Stimulated activated CD8-positive, alpha-beta memory T cell treated with anti-CD3 and anti-CD28 coated beads, Interleukin-12 subunit alpha, Interleukin-12 subunit beta, amount 100 ng/mL, for 24 hours (primary cell): Measurements from ENCODE around the gene RGMA.

ENCODE experiments used
- DNase-seq: peaks from one replicate; pipeline ENCODE4 v3.0.0-alpha.2; 2020; ENCODE audit errors: extremely low read depth

The RGMA gene

DNA sequence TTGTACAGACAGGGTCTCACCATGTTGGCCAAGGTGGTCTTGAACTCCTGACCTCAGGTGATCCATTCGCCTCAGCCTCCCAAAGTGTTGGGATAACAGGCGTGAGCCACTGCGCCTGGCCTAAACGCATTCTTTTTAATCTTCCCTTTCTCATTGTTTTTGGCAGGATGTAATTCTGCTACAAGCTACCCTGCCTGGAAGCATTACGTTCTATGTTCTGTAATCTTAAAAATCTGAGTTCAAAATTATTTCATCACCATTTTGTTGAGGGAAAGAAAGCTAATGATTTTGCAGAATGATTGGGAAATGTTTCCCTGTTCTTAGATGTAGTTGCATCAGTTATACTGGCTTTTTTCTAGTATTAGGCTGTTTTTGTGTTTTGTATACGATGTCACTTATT lies 71.5 kb downstream of the RGMA start:
- no peak for DNase-seq

DNA sequence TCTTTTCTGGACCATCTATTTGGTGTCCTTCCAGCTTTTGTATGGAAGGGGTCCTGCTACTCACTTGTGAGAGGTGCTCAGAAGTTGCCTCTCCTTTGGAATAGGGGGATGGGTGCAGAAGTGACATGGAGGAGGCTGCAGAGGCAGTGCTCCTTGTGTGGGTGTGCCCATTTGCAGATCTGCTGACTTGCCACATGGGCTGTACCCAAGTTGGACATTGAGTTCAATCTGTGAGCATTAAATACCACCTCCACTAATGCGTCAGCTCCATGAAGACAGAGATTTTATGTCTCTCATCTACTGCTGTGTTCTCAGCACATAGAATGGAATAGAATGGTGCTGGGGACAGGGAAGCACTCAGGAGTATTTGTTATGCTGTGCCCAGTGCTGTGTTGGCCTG lies 76.2 kb downstream of the RGMA start:
- DNase-seq = no peak

DNA sequence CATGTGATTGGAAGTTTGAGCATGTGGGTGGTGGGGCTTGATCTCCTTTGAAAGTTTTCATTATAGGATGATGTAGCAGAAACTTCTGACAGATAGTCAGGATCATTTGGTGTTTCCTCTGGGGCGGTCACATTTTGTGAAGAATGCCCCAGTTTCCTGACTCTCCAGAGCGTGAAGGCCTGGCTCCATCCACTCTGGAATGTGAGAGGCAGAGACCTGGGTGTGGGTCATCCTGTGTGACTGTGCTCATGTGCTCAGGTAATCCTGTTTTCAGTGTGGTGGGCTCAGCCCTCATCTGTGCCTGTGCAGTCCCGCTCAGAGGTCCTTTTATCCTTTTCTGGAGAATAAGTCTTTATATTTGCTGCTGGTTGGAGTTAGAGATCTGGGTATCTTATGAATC lies 81.0 kb downstream of the RGMA start:
- DNase-seq = no peak

DNA sequence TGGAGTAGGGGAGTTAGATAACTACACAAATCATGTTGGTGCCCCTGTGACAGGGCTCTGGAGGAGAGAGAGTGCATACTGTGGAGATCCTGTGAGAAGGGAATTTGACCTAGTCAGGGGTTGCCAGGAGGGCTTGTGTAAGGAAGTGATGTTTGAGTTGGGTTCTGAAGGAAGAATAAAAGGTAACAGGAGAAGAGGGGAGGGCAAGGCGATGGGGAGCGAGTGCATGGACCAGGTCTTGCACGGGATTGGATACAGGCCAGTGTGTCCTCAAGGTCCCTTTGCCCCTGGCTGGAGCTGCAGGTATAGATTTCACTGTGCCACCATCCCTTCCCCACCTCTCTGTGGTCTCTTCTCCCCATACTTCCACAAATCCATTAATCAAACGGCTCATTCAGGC lies 83.9 kb downstream of the RGMA start:
- DNase-seq = no peak

DNA sequence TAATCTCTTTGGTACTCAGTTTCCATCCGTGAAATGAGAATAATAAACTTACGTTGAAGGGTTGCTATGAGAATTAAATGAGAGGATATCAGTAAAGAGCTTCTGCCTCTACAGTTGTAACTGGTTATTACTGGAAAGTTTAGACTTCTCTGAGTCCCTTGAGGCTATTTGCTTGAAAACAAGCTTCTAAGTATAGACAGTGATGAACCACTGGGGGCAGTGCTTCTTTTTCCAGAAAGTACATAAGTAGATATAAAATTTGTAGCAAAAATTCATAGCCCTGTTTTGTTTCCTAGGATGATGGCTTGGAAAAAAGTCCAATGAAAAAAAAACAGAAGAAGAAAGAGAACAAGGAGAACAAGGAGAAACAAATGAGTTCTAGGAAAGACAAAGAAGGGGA lies 87.1 kb downstream of the RGMA start:
- DNase-seq = no peak

DNA sequence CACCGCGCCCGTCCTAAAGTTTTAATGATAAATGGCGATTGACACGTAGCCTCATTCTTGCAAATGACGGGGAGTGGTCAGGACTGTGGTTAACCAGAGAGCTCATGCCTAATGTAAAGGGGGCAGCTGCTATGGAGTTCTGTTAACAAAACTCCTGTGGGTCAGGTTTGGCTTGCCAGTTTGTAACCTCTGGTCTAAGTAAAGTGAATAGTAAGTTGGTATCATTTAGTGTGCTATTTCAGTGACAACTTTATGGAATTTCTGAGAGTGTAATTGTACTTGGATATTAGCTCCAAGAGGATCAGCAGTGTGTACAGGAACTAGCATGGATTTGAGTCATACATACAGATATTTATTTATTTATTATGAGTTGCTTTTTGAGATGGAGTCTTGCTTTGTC lies 87.9 kb downstream of the RGMA start:
- no peak for DNase-seq

DNA sequence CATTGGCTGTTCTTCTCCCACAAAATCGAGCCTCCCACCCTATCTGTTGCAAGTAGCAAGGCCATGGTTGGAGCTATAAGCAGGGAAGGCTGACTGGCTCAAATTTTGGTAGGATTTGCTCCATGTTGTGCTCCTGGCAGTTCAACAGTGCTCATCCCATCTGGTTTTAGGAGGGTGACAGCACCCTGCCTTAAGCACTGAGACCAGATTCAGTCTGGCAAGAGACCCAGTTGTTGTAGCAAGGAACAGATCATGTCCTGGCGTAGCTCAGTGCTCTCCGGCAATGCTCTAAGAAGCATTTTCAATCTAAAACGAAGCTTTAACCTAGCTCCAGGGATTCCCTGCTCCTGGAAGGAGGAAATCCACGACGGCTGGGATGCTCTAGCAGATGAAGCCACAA lies 91.2 kb downstream of the RGMA start:
- DNase-seq = no peak

DNA sequence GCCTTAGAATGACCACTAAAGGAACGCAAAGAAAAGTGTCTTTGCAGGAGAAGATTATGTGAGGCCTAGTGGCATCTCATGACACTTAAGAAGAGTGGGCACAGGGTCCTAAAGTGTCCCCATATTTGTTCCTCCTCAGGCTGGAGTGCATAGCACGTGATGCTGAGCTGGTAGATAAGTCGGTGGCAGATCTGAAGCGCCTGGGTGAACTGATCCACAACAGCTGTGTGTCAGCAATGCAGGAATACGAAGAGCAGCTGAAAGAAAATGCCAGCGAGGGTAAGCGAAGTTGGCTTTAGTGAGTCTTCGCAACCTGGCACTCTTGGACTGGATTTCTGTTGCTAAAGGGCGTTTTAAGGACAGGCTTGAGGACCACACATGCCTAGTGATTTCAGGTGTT lies 96.3 kb downstream of the RGMA start:
- no peak for DNase-seq

DNA sequence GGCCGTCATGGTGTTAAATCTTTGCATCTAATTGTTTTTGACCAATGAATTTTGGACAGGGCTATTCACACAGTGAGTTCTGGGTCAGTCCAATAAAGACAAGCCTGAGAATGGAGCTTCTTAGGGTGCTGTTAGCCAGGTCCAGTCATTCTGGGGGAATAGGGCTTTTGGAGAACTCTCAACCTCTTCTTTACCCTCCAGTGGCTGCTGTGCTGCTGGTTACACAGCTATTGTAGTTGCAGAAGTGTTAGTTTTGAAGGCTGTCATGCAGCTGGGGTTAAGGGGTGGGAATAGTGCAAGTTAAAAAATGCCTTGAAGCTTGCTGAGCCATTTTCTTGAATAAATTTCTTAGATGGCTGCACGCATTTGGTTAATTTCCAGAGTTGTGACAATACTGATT lies 99.0 kb downstream of the RGMA start:
- DNase-seq = no peak

DNA sequence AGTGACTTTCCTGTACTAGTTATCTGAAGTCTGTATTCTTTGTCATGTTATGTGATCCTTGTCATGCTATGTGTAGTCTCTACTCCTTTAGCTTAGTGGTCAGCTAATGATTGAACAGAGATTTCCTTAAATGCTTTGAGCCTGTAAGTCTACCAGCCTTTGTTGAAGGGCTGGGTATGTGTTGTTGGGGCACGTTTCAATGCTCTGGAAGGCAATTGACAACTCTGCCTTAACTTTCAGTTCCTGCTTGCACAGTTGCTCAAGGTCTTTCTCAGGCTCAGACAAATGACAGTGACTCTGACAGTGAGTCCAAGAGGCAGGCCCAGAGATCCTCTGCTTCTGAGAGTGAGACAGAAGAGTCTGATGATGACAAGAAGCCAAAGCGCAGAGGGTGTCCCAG lies 99.5 kb downstream of the RGMA start:
- DNase-seq = no peak
